OCI-LY7 (cell line): Measurements from ENCODE around the gene KHSRP.

Source experiments
- CTCF ChIP-seq: fragments of 200-600 bp; sonication (generic); conservative IDR thresholded peaks from 2 replicates; pipeline ENCODE4 v1.5.1; 2014; ENCODE audit warnings: mild to moderate bottlenecking, antibody characterized with exemption, low read length, moderate library complexity, mixed read lengths
- EZH2phosphoT487 ChIP-seq: fragments of 200-600 bp; sonication (generic); IDR thresholded peaks from 2 replicates; pipeline ENCODE4 v1.6.1; 2018; ENCODE audit warnings: low read depth, borderline replicate concordance, mild to moderate bottlenecking, mixed run types, antibody characterized with exemption, low read length, moderate library complexity, mixed read lengths

- TF ChIP-seq CTCF (no peak), EZH2phosphoT487 (no peak)
Observed at GRCh38 chr19:6443986-6444385, 19.4 kb upstream of the KHSRP start.
